HG02623 (cell line): Measurements from ENCODE around the gene SLC6A5.
"Not testable (repeated sequence)": the region's sequence is repeated elsewhere in the genome, so short reads cannot be mapped to it uniquely, and the experiment has no call there.

Source experiments
- ATAC-seq: cut with Tn5 transposase; IDR thresholded peaks from one replicate; pipeline ENCODE4 v1.9.1; 2021; ENCODE audit warnings: moderate library complexity; ENCODE audit not compliant: unreplicated experiment

The SLC6A5 gene

DNA sequence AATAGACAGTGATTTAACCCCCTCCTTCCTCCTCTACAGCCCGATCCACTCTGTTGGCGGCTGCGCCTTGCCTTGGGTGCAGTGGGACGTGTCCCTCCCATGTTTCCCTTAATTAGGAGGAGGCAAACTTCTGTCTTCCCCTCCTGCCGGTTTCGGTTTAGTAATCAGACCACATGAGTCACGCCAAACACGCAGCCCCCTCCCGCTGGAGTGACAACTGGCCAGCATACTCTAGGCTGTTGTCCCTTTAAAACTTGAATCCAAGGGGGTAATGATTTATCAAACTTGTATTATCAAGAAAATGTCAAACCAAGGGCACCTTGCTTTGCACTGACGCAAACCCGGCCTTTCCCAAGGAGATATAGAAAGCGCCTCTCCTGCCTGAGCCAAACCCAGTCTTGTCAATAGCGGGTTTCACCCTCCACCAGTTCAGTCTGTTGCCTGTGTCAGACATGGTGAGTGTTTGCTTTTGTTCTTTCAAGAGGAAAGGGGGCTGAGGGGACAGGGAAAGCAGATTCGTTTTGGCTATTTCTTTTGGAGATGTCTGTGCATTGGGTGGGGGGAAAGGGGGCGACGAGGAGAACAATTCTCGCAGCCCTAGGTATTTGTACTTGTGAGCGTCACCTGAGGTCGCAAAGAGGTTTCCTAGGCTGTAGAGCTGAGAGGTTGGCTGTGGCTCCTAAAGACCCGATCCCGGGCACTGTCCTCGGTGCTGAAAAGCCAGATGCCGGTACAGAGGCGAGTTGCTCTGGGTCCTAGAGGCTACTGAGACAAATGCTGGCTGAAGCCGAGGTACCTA is at the start of gene SLC6A5:
Gene SLC6A5 (plus strand): TSS at position 388 of the 799 bp plus-strand sequence. CDS start 65 bp downstream, at position 453.
- no peak for ATAC-seq

DNA sequence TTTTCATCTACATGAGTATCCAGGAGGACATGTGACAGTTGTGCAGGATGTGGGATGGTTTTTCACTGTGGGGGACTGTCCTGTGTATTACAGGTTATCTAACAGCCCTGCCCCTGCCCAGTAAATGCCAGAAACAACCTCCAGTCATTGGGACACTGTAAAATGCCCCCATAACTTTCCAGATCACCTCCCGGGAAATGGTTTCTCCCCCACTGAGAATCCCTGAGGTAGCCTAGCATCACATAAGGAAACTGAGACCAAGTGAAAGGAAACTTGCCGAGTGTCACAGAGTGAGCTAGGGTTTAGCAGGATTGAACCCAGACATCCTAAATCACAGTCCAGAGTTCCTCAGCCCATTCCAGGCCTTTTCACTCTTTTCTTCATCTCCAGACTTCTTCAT is 48.3 kb upstream of the SLC6A5 start:
- no peak for ATAC-seq

DNA sequence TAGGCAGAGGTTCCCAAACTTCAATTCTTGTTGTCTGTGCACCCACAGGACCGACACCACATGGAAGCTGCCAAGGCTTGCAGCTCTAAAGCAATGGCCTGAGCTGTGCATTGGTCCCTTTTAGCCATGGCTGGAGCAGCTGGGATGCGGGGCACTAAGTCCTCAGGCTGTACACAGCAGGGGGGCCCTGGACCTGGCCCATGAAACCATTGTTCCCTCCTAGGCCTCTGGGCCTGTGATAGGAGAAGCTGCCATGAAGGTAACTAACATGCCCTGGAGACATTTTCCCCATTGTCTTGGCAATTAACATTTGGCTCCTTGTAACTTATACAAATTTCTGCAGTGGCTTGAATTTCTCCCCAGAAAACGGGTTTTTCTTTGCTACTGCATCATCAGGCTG is 43.6 kb upstream of the SLC6A5 start:
- ATAC-seq: no peak

DNA sequence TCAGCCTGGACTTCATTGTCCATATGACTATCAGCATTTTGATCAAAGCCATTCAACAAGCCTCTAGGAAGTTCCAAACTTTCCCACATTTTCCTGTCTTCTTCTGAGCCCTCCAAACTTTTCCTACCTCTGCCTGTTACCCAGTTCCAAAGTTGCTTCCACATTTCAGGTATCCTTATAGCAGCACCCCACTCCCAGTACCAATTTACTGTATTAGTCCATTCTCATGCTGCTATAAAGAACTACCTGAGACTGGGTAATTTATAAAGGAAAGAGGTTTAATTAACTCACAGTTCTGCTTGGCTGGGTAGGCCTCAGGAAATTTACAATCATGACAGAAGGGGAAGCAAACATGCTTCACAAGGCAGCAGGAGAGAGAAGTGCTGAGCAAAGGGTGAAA is 43.0 kb upstream of the SLC6A5 start:
- ATAC-seq: not testable (repeated sequence)

DNA sequence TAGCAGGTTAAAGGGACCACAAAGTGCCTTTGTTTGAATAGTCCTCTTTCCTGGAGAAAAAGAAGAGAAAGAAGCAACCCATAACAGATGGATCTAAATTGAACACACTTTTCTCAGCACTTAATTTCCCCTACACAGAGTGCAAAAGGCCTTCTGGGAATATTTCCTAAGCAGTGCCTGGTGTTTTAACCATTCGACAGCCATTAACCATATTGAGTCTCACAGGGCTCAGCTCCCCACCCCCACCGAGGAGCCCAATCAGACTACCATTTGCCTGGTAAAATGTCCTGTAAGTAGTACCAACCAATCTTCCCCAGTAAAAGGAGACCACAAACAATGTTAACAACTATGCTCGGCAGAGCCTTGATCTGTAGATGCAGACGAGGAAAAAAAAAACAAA is 40.7 kb upstream of the SLC6A5 start:
- no peak for ATAC-seq

DNA sequence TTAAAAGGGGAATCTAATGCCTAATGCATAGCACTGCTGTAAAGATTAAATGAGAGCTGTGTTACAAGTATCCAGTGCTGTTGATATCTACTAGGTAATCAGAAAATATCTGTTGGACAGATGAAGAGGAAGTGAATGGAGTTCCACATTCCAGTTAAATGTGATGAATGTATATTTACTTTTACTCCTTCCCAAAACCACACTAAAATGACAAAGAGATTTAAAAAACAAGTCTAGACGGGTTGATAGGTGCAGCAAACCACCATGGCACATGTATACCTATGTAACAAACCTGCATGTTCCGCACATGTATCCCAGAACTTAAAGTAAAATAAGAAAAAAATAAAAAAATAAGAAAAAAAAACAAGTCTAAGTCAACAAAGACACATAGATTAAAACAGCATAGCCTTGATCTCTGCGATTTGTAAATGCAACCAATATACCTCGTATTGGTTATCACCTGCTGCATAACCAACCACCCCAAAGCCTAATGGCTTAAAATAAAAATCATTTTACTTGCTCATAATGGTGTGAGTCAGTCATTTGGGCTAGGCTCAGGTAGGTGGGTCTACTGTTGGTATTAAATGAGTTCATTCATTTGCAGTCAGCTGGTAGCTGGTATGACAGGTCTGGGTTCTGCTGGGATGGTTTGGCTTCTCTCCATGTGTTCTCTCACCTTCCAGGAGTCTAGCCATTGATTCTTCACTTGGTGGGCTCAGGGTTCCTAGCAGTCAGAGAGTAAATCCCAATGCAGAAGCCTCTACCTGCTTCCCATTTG is 39.7 kb upstream of the SLC6A5 start:
- no peak for ATAC-seq

DNA sequence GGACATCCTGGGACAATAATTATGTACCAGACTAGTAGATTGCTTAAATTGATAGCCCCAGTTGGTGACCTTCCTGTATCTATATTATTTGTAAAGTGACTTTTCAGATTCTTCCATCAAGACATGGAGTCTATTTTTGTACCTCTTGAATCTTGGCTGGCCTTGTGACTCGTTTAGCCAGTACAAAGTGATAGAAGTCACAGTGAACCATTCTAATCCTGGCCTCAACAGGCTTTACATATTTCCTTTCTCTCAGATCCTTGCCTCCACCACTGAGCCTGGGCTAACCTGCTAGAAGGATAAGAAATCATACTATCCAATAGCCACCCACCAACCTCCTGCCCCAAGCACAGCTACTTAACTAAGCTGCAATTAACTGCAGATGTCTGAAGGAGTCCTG is 37.5 kb upstream of the SLC6A5 start:
- ATAC-seq: no peak

DNA sequence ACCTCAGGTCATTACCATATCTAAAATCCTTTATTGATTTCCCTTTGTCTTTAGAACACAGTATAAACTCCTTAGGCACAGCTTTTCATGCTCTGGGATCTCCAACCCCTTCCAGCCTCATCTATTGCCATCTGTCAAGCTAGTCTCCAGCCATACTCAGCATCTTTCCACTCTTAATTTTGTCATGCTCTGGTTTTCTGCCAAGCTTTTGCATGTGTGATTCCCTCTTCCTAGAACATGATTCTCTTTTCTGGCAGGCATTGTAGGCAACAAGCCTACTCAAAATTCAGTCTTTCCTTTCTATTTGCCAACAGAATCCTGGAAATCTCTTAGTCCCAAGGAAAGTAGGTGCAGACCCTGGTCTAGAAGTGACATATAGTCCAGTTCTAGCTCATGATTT is 35.5 kb upstream of the SLC6A5 start:
- no peak for ATAC-seq

DNA sequence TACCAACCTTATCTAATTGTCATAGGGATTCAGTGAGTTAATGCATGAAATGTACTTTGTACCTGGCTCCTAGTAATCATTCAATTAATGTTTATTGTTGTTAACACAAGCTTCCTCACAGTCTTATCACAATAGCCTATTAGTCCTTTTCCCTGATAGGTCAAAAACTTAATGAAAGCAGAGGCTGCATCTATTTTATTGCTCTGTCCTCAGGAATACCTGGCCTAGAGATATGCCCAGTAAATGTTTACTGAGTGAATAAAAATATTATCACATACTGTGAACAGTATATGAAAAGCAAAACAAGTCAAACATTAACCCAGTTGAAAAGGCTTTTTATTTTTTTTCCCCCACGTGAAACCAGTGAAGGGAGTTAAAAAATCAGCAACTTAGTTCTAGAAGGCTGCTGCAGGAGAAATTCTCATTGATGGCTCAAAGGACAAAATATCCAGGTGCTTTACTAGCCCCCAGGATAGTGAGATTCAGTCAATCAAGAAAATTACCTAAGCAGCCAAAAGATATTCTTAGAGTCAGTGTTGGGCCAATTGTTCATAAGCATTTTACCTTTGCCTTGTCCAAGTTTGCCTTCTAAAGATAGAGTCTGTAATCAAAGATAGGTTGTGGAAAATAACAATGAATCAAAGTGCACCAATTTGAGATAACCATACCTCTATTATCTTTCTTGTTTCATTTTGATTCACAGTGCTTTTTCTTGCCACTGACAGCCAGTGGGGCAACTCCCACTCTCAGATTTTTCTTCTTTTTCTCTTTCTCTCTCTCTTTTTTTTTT is 34.4 kb upstream of the SLC6A5 start:
- no peak for ATAC-seq

DNA sequence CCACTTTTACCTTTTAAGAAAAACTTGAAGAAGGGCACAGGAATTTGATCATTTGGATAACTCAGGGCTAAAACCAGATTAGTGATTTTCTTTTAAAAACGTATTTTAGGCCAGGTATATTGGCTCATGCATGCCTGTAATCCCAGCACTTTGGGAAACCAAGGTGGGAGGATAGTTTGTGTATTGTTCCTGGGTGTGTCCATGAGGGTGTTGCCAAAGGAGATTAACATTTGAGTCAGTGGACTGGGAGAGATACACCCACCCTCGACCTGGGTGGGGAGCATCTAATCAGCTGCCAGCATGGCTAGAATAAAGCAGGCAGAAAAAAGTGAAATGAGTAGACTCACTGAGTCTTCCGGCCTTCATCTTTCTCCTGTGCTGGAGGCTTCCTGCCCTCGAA is 33.3 kb upstream of the SLC6A5 start:
- ATAC-seq: not testable (repeated sequence)

DNA sequence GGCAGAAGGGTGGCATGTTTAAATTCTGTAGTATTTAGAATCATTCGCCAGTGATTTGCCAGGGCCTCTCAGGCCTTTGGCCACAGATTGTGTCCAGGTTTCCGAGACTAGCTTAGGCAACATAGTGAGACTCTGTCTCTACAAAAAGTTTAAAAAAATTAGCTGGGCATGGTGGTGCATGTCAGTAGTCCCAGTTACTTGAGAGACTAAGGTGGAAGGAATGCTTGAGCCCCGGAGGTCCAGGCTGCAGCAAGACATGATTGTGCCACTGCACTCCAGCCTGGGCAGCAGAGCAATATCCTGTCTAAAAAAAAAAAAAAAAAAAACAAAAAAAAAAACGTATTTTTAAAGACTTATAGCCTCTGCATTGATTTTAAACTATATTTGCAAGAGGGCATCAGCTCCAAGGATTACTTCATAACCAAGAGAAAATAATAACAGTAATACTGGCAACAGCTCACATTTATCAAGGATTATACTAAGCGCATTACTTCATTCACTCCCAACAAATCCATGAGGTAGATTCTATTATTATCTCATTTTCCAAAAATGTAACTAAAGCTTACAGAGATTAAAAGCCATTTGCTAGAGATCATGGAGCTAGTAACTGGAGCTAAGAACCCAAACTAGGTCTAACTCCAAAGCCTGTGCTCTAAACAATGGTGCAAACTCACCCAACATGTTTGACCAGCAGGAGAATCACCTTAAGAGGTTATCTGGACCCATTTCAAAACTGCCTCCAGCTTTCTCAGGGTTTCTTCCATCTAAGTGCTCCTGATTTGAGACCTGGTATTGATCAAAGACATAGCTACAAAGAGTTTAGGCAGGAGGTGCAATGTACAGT is 32.6 kb upstream of the SLC6A5 start:
- ATAC-seq: no peak

DNA sequence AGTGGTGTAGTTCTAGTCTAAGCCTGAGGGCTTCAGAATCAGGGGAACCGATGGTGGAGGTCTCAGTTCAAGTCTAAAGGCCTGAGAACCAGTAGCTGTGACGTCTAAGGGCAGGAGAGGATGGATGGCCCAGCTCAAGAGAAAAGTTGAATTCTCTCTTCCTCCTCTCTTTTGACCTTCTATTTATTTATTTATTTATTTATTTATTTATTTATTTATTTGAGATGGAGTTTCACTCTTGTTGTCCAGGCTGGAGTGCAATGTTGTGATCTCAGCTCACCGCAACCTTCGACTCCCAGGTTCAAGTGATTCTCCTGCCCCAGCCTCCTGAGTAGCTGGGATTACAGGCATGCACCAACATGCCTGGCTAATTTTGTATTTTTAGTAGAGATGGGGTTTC is 19.7 kb upstream of the SLC6A5 start:
- ATAC-seq: not testable (repeated sequence)

DNA sequence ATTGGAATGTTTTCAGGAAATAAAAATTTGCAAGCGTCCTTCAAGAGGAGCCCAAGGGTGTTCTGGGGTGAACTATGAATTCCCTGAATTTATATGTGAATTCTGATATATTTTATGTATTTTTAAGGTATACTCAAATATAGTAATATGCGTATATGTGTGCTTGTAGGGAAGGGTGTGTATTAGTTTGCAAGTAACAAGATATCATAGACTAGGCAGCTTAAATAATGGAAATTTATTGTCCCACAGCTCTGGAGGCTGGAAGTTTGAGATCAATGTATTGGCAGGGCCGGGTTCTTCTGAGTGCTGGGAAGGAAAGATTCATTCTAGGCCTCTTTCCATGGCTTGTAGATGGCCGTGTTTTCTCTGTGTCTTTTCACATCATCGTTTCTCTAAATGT is 16.2 kb upstream of the SLC6A5 start:
- ATAC-seq: no peak

DNA sequence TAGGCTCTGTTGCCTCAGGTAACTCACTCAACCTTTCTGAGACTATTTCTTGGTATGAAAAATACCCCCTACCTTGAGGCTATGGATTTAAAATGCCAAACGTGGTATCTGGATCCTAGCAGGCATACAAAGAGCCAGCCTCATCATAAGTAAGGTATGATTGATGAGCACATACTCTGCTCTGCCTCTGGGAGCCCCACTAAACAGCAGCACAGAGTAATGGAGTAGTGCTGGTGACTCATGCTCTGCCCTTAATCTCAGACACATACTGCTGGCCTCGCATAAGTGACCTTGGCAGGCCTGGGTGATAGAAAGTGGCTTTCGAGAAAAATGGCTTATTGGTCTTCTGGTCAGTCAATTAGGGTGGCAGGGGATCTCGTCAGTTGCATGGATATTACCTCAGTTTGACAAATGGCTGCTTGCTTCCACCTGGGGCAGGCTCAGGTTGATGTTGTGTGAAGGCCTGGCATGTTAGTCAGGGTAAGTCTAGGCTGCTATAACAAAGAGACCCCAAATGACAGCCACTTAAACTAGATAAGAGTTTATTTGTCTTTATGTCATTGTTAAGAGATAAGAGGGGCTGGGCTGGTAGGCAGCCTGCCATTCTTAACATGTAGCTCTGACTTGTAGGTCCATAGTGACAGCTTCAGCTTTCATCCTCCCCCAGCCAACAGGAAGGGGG is 15.2 kb upstream of the SLC6A5 start:
- ATAC-seq: no peak

DNA sequence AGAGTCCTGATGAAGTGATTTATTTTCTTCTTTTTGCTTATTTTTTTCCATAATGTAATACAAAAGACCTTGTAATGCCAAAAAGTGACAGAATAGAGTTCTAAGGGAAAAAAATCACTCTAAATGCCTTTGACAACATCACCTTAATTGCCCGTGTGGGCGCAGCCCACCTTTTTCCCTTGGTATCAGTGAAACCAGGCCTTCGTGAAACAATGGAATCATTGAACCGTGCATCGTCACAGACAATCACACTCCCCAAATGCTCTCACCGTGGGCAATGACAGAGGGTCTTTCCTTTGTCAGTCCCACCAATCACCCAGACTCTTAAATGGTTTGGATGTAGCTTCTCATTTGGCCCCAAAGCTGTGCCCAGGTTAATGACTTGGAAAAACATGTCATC is 9.6 kb upstream of the SLC6A5 start:
- no peak for ATAC-seq

DNA sequence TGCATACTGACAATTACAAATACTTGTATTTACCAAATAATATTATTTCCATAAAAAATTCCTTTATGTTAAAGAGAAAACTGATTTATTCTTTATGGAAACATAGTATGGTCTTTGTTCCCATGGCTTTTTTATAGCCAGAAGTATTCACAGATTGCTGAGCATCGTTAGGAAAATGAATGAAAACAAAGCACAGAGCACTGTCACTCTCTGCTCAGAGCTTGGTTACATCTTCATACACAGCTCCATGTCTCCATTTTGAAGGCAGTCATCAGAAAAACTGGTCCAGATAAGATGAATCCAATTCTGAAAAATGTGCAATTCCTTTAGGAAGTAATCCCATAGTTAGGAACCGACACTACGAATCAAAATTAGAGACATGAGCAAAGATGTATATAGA is 9.0 kb upstream of the SLC6A5 start:
- ATAC-seq: no peak

DNA sequence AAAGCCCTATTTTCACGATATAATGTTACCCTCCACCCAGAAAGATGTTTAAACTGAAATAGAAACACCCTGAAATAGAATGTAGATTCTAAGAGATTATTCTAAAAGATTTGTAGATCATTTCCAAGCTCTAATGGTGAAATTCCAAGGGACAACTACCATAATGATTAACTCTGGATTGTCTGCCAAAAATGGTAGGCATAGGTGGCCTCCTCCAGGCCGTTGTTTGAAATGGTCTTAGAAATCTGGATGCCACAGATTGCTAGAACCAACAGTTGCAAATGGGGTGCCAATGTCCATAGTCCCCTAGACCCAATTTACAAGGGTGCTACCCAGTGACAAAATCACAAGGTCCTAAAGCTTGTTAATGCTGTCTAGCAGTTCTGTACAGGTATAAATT is 6.7 kb upstream of the SLC6A5 start:
- no peak for ATAC-seq

DNA sequence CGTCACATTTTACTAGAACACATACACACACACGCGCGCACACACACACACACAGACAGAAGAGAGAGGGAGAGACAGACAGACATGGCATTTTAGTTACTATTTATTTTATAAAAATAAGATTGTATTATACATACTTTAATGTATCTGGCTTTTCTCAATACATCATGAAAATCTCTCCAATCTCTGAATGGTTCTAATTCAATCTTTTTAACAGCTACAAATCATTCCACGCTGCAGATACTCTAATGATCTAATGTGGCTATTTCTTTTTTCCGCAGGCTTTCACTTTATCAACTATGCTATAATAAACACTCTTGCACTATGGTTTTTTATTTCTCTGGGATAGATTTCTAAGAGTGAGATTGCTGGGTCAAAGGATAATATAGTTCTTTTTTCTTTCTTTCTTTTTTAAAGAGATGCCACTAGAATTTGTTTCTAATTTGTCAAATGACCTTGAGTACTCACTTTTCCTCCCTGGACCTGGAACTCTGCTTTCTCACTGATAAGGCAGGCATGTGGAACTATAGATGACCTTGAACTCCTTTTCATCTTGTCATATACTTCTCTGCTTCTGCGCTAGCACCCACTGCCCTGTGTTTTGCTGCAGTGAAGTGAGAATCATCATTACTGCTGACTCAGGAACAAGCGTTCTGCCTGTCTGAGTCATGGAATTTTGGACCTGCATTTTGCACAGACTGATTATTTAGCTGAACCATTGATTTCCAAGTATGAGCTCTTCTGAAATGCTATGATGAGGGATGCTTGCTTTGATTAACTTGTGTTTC is 4.9 kb upstream of the SLC6A5 start:
- ATAC-seq: no peak

DNA sequence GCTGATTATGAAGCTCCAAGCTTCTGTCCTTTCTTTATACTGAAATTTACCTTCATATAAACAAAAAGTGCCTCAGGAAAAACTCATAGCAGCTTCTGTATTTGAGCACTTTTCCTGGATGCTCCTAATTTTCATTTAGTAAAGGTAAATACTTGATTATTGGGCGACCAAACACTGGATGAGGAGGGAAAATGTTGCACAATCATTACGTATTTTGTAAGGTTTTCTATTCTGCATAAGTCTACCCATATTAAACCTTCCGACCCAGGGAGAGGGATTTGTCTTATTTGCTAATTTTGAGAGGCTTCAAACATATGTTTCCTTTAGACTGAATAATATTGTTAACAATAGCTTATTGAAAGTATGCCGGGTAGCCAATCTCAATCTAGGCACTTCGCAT is 4.3 kb upstream of the SLC6A5 start:
- no peak for ATAC-seq
